ENCODE results near the gene ARAP1. TPM values are rescaled to one million over a fixed set of nuclear protein-coding genes. Genes with fewer than 3 reads are reported as not detected.

Gene ARAP1
- total RNA-seq, 2 donors from 2014 or later: 76.5 to 103 TPM

DNA sequence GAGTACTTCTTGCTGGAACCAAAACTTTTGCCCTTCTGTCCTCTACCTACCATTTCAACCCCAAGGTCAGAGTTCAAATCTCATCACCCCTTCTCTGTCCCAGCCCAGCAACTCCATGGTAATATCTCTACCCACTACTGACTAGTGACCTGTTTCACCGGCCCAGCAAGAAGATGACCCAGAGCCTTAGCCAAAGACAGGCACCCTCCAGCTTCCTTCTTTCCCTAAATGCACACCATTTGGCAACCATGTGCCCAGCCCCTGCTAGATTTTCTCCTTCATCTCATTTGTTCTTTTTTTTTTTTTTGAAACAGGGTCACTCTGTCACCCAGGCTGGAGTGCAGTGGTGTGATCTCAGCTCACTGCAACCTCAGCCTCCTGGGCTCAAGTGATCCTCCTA is 14.9 kb downstream of the ARAP1 start:
- TF ChIP-seq CTCF (IDR thresholded peaks at IDR 0.05): no peak
- DNase-seq (ENCODE audit: low spot score) (no peak), ATAC-seq (ENCODE audit: insufficient number of reproducible peaks, low FRiP score, low read depth) (no peak)
- Histone ChIP-seq H3K4me3 (no peak overlapping the region), H3K36me3 (no peaks in the 10 kb centered on the region), H3K9me3 (no peaks in the 10 kb centered on the region), H3K27ac (peak overlapping the region in 1 of 2 donors; percentile 57), H3K27me3 (replicated peaks; ENCODE audit: insufficient read depth) (no peaks in the 10 kb centered on the region), H3K4me1 (ENCODE audit: control insufficient read depth in 1 of 2, low read depth in 2 of 2) (peaks cover 13 to 16% of the 10 kb centered on the region in 2 donors)

DNA sequence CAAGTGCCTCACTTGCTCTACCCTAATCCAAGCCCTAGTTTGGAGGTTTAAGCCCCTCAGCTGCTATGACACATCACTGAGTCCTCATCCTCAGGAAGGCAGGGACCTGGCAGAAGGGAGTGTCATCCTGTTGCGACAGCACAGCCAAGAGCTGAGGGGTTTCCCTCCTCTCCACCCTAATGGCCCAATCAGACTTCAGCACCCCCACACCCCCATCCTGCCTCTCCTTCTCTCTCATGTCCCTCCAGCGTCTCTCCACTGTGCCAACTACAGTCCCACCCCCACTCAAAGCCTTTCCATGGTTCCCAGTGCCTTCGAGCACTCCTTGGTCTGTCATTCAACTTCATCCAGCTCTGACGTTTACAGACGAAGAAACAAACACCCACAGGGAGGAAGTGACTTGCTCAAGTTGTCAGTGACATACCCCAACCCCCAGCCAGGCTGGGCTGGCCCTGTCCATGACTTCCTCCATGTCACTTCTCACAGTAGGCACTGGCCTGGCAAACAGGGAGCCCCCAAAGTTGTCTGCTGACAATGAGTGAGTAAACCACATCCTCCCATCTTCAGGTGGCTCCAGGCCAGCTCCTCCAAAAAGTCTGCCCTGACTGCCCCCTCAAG is 15.6 kb downstream of the ARAP1 start:
- H3K27me3 ChIP-seq (replicated peaks; ENCODE audit: insufficient read depth): no peaks in the 10 kb centered on the region
- DNase-seq (ENCODE audit: low spot score) (no peak), ATAC-seq (ENCODE audit: insufficient number of reproducible peaks, low FRiP score, low read depth) (no peak)
- H3K27ac ChIP-seq: peak overlapping the region; percentile 11 to 57
- TF ChIP-seq CTCF (IDR thresholded peaks at IDR 0.05): no peak
- no peaks in the 10 kb centered on the region for H3K36me3 ChIP-seq
- no peaks in the 10 kb centered on the region for H3K9me3 ChIP-seq
- no peak overlapping the region for H3K4me3 ChIP-seq
- peaks cover 10% of the 10 kb centered on the region in 2 donors for H3K4me1 ChIP-seq (ENCODE audit: control insufficient read depth in 1 of 2, low read depth in 2 of 2)

- peak overlapping the region in 1 of 2 donors; percentile 7 for H3K27ac ChIP-seq
- DNase-seq (ENCODE audit: low spot score): no peak
- no peak for TF ChIP-seq CTCF (IDR thresholded peaks at IDR 0.05)
- H3K36me3 ChIP-seq: no peaks in the 10 kb centered on the region
- no peaks in the 10 kb centered on the region for H3K27me3 ChIP-seq (replicated peaks; ENCODE audit: insufficient read depth)
- peaks cover 4 to 10% of the 10 kb centered on the region in 2 donors for H3K4me1 ChIP-seq (ENCODE audit: control insufficient read depth in 1 of 2, low read depth in 2 of 2)
- no peak overlapping the region for H3K4me3 ChIP-seq
- ATAC-seq (ENCODE audit: insufficient number of reproducible peaks, low FRiP score, low read depth): no peak
- H3K9me3 ChIP-seq: no peaks in the 10 kb centered on the region
These were observed 16.6 kb downstream of the ARAP1 start for GRCh38 chr11:72735495-72736027.

DNA sequence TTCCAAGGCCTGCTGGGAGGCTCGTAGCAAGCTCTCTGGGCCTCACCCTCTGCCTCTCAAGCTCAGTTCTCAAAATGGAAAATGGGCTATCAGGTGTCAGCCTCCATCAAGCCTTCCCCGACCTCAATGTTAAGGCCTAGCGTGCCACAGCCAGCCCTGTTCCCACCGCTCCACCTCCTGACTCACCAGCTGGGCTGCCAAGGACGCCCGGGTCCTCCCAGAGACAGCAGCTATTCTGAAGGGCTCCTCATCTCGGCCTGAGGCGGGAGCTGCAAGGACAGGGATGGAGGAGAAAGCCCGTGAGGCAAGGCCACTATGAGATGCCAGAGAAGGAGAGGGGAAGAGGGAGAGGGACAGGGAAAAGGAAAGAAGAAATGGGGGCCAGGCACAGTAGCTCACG is 19.9 kb downstream of the ARAP1 start:
- no peak for DNase-seq (ENCODE audit: low spot score)
- no peak for ATAC-seq (ENCODE audit: insufficient number of reproducible peaks, low FRiP score, low read depth)
- no peaks in the 10 kb centered on the region for H3K27me3 ChIP-seq (replicated peaks; ENCODE audit: insufficient read depth)
- TF ChIP-seq CTCF (IDR thresholded peaks at IDR 0.05): no peak
- H3K9me3 ChIP-seq: no peaks in the 10 kb centered on the region
- no peak overlapping the region for H3K4me3 ChIP-seq
- H3K4me1 ChIP-seq (ENCODE audit: control insufficient read depth in 1 of 2, low read depth in 2 of 2): peaks cover 3 to 4% of the 10 kb centered on the region in 2 donors
- no peaks in the 10 kb centered on the region for H3K36me3 ChIP-seq
- no peak overlapping the region for H3K27ac ChIP-seq

DNA sequence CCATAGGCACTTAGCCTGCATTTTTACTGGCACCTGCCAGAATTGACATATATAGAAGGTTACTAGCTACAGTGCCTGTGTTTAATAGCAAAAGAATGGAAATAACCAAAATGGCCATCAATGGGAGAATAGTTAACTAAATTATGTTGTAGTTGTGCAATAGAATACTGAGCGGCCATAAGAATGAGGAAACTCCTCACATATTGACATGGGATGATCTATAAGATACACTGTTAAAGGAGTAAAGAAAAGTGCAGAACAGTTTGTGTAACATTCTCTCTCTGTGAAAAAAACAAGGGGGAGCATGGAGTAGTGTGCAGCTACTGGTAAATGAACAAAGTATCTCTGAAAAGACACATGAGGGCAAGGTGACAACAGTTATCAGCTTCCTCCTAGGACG is 21.5 kb downstream of the ARAP1 start:
- H3K27ac ChIP-seq: no peak overlapping the region
- no peak overlapping the region for H3K4me3 ChIP-seq
- no peak for ATAC-seq (ENCODE audit: insufficient number of reproducible peaks, low FRiP score, low read depth)
- no peaks in the 10 kb centered on the region for H3K27me3 ChIP-seq (replicated peaks; ENCODE audit: insufficient read depth)
- no peak for DNase-seq (ENCODE audit: low spot score)
- no peak for TF ChIP-seq CTCF (IDR thresholded peaks at IDR 0.05)
- H3K4me1 ChIP-seq (ENCODE audit: control insufficient read depth in 1 of 2, low read depth in 2 of 2): peaks cover 1 to 2% of the 10 kb centered on the region in 2 donors
- H3K9me3 ChIP-seq: no peaks in the 10 kb centered on the region
- no peaks in the 10 kb centered on the region for H3K36me3 ChIP-seq

Measured in thoracic aorta (tissue), 2 donors.